Vagina (tissue), 2 donors: ENCODE measurements around the gene ASXL3.

ENCODE experiments used
- POLR2A ChIP-seq, 2 donors: fragments of 450-650 bp; IDR thresholded peaks; one replicate each; pipeline ENCODE4 v1.6.1; 2017; ENCODE audit warnings: antibody characterized with exemption in 2 of 2, mild to moderate bottlenecking in 2 of 2, moderate library complexity in 2 of 2
- POLR2AphosphoS5 ChIP-seq, 2 donors: sonication (generic); formaldehyde crosslinking; IDR thresholded peaks; one replicate each; pipeline ENCODE4 v1.9.0; 2017; ENCODE audit warnings: antibody characterized with exemption in 2 of 2, mild to moderate bottlenecking in 2 of 2, low read depth in 1 of 2; ENCODE audit not compliant: insufficient read depth in 1 of 2
- TF ChIP-seq, protein P1 (sequence below), 3 experiments: fragments of 450-650 bp in 2 of 3; fragments of 200-600 bp in 1 of 3; sonication (generic) in 1 of 3; IDR thresholded peaks; one replicate each; pipeline ENCODE4 v1.5.1; 2017 to 2019; ENCODE audit warnings: antibody characterized with exemption in 3 of 3, mild to moderate bottlenecking in 2 of 3, moderate library complexity in 2 of 3

DNA sequence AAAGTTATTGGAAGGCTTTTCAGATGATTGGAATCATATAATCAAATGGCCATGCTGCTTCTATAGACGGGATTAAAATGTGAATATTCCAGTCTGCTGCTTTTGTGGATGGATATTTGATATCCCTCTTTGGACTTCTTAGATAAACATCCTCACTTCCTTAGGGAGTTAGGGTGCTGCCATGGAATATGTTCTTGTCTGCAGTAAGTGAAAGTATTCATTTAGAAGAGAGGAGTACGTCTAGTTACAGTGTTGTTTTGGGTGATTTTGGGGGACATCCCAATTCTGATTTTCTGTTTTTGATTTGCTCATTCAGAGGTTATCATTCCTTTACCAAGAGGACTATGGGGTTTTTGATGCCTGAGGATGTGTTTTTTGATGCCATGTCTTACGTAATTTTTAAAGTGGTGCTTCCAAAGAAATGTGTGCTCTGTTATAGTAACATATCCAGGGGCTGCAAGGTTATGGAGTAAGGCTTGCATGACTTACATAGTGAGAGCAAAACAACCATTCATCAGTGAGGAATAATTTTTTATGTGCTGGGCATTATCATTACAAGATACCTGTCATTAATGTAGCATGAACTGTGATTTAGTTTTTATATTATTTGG, 33.6 kb downstream of the ASXL3 start:
- TF ChIP-seq, protein P1, sequence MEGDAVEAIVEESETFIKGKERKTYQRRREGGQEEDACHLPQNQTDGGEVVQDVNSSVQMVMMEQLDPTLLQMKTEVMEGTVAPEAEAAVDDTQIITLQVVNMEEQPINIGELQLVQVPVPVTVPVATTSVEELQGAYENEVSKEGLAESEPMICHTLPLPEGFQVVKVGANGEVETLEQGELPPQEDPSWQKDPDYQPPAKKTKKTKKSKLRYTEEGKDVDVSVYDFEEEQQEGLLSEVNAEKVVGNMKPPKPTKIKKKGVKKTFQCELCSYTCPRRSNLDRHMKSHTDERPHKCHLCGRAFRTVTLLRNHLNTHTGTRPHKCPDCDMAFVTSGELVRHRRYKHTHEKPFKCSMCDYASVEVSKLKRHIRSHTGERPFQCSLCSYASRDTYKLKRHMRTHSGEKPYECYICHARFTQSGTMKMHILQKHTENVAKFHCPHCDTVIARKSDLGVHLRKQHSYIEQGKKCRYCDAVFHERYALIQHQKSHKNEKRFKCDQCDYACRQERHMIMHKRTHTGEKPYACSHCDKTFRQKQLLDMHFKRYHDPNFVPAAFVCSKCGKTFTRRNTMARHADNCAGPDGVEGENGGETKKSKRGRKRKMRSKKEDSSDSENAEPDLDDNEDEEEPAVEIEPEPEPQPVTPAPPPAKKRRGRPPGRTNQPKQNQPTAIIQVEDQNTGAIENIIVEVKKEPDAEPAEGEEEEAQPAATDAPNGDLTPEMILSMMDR (IDR thresholded peaks at IDR 0.05), result no peak
- no peak for TF ChIP-seq POLR2AphosphoS5 (IDR thresholded peaks at IDR 0.05; ENCODE audit: insufficient read depth in 1 of 2, low read depth in 1 of 2)
- TF ChIP-seq POLR2A (IDR thresholded peaks at IDR 0.05), result no peak
